ENCODE data around the gene RANGAP1.

RANGAP1 gene

DNA sequence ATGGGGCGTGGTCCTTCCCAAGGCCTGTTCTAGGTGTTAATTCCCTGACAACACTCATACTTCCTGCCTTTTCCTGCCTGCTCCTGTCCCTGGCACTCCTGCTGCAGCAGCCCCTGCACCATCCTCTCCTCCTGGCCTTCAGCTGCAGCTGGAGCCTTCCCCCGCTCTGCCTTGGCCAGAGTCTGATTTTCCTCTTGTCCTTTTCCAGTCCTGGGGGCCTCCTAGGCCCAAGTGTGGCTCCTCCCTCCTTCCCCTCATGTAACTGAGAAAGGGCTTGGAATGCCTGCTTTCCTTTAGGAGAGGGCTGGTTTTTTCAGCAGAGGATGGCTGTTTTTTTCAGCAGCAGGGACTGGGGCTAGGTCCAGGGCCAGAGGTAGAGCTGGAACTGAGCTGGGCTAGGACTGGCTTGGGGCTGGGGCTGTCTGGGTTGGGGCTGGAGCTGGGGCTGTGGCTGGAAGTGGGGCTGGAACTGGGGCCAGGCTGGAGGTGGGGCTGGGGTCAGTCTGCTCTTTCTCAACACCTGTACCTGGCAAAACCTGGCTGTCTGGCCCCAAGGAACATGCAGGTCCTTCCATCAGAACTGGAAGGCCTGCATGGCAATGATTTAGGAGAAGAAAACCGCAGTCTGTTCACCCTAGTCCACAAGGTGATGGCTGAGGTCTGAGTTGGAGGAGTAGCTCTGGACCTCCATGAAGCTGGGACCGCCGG is 39.0 kb upstream of the RANGAP1 start:
- TF ChIP-seq, protein P1, sequence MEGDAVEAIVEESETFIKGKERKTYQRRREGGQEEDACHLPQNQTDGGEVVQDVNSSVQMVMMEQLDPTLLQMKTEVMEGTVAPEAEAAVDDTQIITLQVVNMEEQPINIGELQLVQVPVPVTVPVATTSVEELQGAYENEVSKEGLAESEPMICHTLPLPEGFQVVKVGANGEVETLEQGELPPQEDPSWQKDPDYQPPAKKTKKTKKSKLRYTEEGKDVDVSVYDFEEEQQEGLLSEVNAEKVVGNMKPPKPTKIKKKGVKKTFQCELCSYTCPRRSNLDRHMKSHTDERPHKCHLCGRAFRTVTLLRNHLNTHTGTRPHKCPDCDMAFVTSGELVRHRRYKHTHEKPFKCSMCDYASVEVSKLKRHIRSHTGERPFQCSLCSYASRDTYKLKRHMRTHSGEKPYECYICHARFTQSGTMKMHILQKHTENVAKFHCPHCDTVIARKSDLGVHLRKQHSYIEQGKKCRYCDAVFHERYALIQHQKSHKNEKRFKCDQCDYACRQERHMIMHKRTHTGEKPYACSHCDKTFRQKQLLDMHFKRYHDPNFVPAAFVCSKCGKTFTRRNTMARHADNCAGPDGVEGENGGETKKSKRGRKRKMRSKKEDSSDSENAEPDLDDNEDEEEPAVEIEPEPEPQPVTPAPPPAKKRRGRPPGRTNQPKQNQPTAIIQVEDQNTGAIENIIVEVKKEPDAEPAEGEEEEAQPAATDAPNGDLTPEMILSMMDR (IDR thresholded peaks at IDR 0.05) = no peak

DNA sequence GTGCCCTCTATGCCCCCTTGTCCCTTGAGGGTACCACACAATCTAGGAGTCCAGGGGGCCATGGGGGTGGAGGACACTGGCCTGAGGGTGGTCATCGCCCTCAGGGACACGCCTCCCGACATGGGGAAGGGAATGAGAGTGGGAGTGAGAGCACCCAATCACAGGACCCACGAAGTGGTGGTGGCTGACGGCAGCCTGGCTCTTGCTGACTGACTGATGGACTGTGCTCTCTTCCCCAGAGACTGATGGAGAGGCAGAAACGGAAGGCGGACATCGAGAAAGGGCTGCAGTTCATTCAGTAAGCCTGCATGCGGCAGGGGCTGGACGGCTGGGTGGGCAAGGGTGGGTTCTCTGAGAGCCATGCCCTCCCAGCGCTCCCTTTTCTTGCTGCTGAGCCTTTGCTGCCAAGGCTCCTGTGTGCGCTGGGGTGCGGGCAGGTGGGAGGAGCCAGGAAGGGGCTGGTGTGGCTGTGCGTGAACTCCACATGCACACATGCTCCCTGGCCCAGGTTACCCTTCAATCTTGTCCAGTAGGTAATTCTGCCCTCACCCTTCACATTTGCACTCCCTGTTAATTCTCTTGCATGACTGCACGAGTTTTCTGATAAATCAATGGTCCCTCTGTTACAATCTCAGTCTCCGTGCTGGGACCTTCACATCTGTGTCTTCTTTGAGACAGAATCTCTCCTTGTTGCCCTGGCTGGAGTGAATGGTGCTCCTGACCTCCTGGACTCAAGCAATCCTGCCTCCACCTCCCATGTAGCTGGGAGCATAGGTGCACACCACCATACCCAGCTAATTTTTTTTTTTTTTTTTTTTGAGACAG is 34.6 kb upstream of the RANGAP1 start:
- TF ChIP-seq, protein P1 (IDR thresholded peaks at IDR 0.05) = no peak

DNA sequence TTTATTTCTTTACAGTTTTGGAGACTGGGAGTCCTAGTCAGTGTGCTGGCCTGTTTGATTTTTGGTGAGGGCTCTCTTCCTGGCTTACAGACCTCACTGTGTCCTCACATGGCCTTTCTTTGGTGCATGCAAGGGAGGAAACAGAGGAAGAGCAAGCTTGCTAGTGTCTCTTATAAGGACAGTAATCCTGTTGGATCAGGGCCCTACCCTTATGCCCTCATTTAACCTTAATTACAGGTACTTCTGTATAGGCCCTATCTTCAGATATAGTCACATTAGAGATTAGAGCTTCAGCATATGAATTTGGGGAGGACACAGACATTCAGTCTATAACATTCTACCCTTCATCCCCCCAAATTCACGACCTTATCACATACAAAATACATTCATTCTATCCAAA is 29.6 kb upstream of the RANGAP1 start:
- TF ChIP-seq, protein P1 (IDR thresholded peaks at IDR 0.05) = no peak

DNA sequence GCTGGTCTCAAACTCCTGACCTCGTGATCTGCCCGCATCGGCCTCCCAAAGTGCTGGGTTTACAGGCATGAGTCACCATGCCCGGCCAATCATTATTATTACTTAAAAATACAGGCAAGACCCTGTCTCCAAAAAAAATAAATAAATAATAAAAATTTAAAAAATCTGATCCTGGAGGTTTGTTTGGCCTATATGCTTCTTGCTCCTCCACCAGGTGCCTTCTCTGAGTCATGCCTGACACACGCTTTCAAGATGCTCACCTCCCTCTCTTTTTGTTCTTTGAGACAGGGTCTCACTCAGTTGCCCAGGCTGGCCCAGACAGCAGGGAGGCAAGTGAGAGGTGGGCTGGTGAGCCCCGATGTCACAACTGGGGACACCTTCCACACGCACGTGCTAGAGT is 28.8 kb upstream of the RANGAP1 start:
- TF ChIP-seq, protein P1 (IDR thresholded peaks at IDR 0.05) = no peak

DNA sequence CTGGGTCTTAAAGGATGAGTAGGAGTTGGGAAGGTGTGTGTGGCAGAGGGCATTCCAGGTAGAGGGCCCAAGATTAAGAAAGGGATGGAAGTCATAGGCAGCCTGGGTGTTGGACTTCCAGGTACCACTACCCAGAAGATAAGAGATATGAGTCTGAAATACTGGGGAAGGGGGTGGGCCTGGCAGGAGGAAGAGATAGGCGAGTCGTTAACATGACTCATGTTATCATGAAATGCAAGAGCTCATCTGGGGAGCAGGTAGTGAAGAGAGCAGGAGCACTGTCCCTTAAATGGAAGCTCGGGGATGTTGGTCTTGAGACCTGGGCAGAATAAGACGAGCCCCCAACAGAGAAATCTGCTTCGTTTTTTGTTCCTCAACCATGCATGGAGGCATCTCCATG is 25.5 kb upstream of the RANGAP1 start:
- TF ChIP-seq, protein P1 (IDR thresholded peaks at IDR 0.05) = no peak

DNA sequence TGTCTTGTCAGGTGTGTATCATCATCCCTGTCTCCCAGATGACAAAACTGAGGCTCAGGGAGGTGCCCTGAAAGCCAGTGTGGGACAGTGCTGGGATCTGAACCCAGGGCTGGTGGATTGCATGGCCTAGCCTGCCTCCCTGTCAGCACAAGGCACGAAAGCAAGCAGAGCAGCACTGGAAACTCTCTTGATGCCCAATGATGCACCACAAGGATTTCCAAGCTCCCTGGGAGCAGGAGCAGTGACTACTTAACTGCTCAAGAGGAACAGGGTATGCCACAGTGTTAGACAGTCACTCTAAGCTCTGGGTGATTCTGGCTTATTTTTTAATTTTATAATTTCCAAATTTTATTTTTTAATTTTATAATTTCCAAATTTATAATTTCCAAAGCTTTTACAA is 24.3 kb upstream of the RANGAP1 start:
- TF ChIP-seq, protein P1 (IDR thresholded peaks at IDR 0.05) = no peak

DNA sequence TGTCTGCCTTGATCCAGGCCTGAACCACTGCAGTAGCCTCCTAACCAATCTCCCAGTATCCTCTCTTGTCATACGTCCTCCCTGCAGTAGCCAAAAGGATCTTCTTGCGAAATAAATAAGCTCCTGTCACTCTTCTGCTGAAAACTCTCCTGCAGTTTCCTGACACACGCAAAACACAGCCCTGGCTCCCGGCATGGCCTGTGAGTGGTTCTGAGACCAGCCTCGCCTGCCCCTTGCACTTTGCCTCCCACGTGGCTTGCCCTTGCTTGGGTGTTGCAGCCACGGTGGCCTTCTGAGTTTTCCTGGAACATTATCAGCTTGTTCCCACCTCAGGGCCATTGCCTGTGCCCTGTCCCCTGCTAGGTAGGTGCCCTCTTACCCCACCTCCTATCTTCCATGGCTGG is 22.6 kb upstream of the RANGAP1 start:
- TF ChIP-seq, protein P1 (IDR thresholded peaks at IDR 0.05) = no peak

Data from LNCAP (cell line).